Calu3 (cell line): ENCODE data around the gene NME3. TPM values are rescaled to one million over a fixed set of nuclear protein-coding genes. Genes with fewer than 3 reads are reported as not detected.
A peak's percentile ranks its signal among the peaks of the same experiment; 100 is the strongest.

Source experiments
- BruUV-seq: library from RNA; stranded (reverse); fragments of 400-500 nt; replicated peaks from 2 replicates; lab custom pipeline; 2021; lab: Mats Ljungman, UMichigan
- CTCF ChIA-PET: fragments of 300-600 bp; sonication (Branson Sonifier 250); formaldehyde crosslinking; loops from one replicate; lab custom pipeline; 2022; ENCODE audit warnings: antibody characterized with exemption; lab: Charles Lee
- DNase-seq: peaks from one replicate; pipeline ENCODE4 v3.0.0; 2022
- H3K27ac Mint-ChIP-seq: one replicate; pipeline ENCODE4 v1.8.0; 2022; ENCODE audit warnings: mixed read lengths; ENCODE audit not compliant: unreplicated experiment
- H3K27me3 Mint-ChIP-seq: one replicate; pipeline ENCODE4 v1.8.0; 2022; ENCODE audit warnings: mixed read lengths; ENCODE audit not compliant: unreplicated experiment
- H3K36me3 Mint-ChIP-seq: one replicate; pipeline ENCODE4 v1.8.0; 2022; ENCODE audit warnings: mild to moderate bottlenecking, moderate library complexity, mixed read lengths; ENCODE audit not compliant: insufficient read depth, unreplicated experiment
- H3K4me1 Mint-ChIP-seq: one replicate; pipeline ENCODE4 v1.8.0; 2022; ENCODE audit warnings: mild to moderate bottlenecking, low read depth, mixed read lengths; ENCODE audit not compliant: unreplicated experiment
- H3K4me3 Mint-ChIP-seq: one replicate; pipeline ENCODE4 v1.8.0; 2022; ENCODE audit warnings: mild to moderate bottlenecking, low read depth, moderate library complexity, mixed read lengths; ENCODE audit not compliant: unreplicated experiment
- H3K9me3 Mint-ChIP-seq: one replicate; pipeline ENCODE4 v1.8.0; 2022; ENCODE audit warnings: low read depth, mixed read lengths; ENCODE audit not compliant: unreplicated experiment
- intact Hi-C: fragments of 100-400 bp; cut with micrococcal nuclease; formaldehyde crosslinking; loops from one replicate; pipeline ENCODE4 v1.10.0; 2022; ENCODE audit not compliant: unreplicated experiment
- microRNA-seq: library from miRNA; unstranded; fragments of <30 nt; microRNA quantifications from one replicate; pipeline ENCODE4 v1.2.0, GENCODE V29; 2022
- total RNA-seq: library from RNA; stranded (reverse); gene quantifications from 2 replicates; pipeline ENCODE4 v1.2.3, GENCODE V29; 2022
- TF ChIP-seq, protein P1 (sequence below): fragments of 200-600 bp; IDR thresholded peaks from one replicate; pipeline ENCODE4 v1.8.0; 2022; ENCODE audit warnings: antibody characterized with exemption; ENCODE audit not compliant: unreplicated experiment

Gene NME3
- total RNA-seq, 1 experiment from 2014 or later = 64.3 TPM

DNA sequence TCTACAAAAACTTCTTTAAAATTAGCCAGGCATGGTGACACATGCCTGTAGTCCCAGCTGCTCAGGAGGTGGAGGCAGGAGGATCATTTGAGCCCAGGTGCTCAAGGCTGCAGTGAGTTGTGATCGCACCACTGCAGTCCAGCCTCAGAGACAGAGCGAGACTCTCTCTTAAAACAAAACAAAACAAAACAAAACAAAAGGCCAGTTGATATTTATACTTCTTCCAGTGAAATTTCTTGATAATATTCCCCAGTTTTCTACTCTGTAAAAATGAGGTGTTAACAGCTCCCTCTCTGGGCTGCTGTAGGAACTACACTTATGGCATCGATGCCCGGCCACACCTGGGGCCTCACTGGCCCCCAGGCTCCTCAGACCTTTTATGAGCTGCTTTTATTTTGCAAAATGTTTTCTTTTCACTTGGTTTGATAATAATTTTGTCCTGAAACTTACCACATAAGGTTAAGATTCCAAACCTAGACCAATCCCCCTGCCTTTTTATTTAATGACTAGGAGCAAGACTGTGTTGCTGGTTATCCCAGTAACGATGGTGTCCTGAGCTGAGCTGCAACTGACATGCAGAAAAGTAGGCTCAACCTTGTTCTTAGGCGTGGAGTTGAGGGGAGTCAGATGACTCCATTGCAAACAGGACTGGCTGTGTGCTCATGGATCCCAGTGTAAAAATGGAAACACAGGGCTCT lies 47.7 kb downstream of the NME3 start:
- Mint-ChIP-seq H3K9me3 (no peaks in the 10 kb centered on the region), H3K27me3 (no peaks in the 10 kb centered on the region), H3K4me1 (peaks cover 39% of the 10 kb centered on the region), H3K27ac (peak overlapping the region; percentile 74), H3K36me3 (peaks cover 37% of the 10 kb centered on the region), H3K4me3 (no peak overlapping the region)
- TF ChIP-seq, protein P1, sequence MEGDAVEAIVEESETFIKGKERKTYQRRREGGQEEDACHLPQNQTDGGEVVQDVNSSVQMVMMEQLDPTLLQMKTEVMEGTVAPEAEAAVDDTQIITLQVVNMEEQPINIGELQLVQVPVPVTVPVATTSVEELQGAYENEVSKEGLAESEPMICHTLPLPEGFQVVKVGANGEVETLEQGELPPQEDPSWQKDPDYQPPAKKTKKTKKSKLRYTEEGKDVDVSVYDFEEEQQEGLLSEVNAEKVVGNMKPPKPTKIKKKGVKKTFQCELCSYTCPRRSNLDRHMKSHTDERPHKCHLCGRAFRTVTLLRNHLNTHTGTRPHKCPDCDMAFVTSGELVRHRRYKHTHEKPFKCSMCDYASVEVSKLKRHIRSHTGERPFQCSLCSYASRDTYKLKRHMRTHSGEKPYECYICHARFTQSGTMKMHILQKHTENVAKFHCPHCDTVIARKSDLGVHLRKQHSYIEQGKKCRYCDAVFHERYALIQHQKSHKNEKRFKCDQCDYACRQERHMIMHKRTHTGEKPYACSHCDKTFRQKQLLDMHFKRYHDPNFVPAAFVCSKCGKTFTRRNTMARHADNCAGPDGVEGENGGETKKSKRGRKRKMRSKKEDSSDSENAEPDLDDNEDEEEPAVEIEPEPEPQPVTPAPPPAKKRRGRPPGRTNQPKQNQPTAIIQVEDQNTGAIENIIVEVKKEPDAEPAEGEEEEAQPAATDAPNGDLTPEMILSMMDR = peak; percentile 90
- no TSS peak for BruUV-seq
- CTCF ChIA-PET = interaction anchor here (0.6 to 1.3 kb wide), 6 partner anchors 20 to 79 kb away, joined by 3 to 5 read pairs (median 4); partner anchors contain the start of genes NUBP2 and SPSB3
- peak; percentile 74 for DNase-seq
- intact Hi-C loops = no loop called here

DNA sequence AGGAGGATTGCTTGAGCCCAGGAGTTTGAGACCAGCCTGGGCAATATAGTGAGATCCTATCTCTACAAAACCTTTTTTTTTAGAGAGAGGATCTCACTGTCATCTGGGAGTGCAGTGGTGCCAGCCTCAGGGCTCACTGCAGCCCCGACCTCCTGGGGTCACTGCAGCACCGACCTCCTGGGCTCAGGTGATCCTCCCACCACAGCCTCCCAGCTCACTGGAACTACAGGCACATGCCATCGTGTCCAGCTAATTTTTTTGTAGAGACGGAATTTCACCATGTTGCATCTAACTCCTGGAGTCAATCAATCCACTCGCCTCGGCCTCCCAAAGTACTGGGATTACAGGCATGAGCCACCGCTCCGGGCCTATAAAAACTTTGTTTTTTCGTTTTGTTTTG lies 50.0 kb downstream of the NME3 start:
- intact Hi-C loops = no loop called here
- Mint-ChIP-seq H3K27me3 (no peaks in the 10 kb centered on the region), H3K27ac (peak overlapping the region; percentile 76), H3K9me3 (no peaks in the 10 kb centered on the region), H3K36me3 (peaks cover 37% of the 10 kb centered on the region), H3K4me1 (peaks cover 46% of the 10 kb centered on the region), H3K4me3 (no peak overlapping the region)
- no TSS peak for BruUV-seq
- CTCF ChIA-PET = no interaction called here
- no peak for DNase-seq
- TF ChIP-seq, protein P1 = no peak

Small RNA genes within 50 kb of the gene (microRNA-seq; reads per million reads assigned to microRNA genes)
- gene MIR3177 = 8.8 reads per million, percentile 29 among the genes with 10 or more reads in this experiment

Other genes starting within 250 kb of the NME3 start
- not detected in 2 replicates for gene TMEM204, start 237.9 kb downstream of the NME3 start, total RNA-seq
- 29.2 and 29.8 TPM in 2 replicates for gene IFT140, start 159.5 kb downstream of the NME3 start, total RNA-seq
- 29.7 and 33.1 TPM in 2 replicates for gene CRAMP1, start 159.2 kb downstream of the NME3 start, total RNA-seq
- 167 and 185 TPM in 2 replicates for gene JPT2, start 93.3 kb downstream of the NME3 start, total RNA-seq
- gene MAPK8IP3, start 65.3 kb downstream of the NME3 start, total RNA-seq = 104 and 110 TPM in 2 replicates
- gene EME2, start 1.3 kb upstream of the NME3 start, total RNA-seq = 30.8 and 42.2 TPM in 2 replicates
- 128 and 135 TPM in 2 replicates for gene MRPS34, start 1.6 kb upstream of the NME3 start, total RNA-seq
- gene SPSB3, start 11.0 kb upstream of the NME3 start, total RNA-seq = 44.3 and 45.2 TPM in 2 replicates
- gene NUBP2, start 11.4 kb upstream of the NME3 start, total RNA-seq = 91.8 and 98.1 TPM in 2 replicates
- gene IGFALS, start 22.2 kb upstream of the NME3 start, total RNA-seq = not detected in 2 replicates
- gene HAGH, start 55.3 kb upstream of the NME3 start, total RNA-seq = 48.0 and 48.2 TPM in 2 replicates
- gene FAHD1, start 55.7 kb upstream of the NME3 start, total RNA-seq = 33.1 and 43.3 TPM in 2 replicates
- gene MEIOB, start 100.6 kb upstream of the NME3 start, total RNA-seq = not detected in 2 replicates
- gene HS3ST6, start 146.9 kb upstream of the NME3 start, total RNA-seq = 0.29 TPM in 1 of 2 replicates, not detected in the other
- gene MSRB1, start 171.7 kb upstream of the NME3 start, total RNA-seq = 20.3 and 27.1 TPM in 2 replicates
- gene RPL3L, start 183.1 kb upstream of the NME3 start, total RNA-seq = not detected in 2 replicates
- 148 and 153 TPM in 2 replicates for gene NDUFB10, start 188.0 kb upstream of the NME3 start, total RNA-seq
- gene RPS2, start 193.3 kb upstream of the NME3 start, total RNA-seq = 2,674 and 2,950 TPM in 2 replicates
- gene RNF151, start 195.3 kb upstream of the NME3 start, total RNA-seq = not detected in 2 replicates
- 62.0 and 71.1 TPM in 2 replicates for gene TBL3, start 200.5 kb upstream of the NME3 start, total RNA-seq
- gene NOXO1, start 209.9 kb upstream of the NME3 start, total RNA-seq = 10.1 and 11.8 TPM in 2 replicates
- 40.8 and 43.5 TPM in 2 replicates for gene GFER, start 212.7 kb upstream of the NME3 start, total RNA-seq
- gene SYNGR3, start 218.4 kb upstream of the NME3 start, total RNA-seq = 3.6 and 3.8 TPM in 2 replicates
- 72.4 and 73.1 TPM in 2 replicates for gene ZNF598, start 238.3 kb upstream of the NME3 start, total RNA-seq
- 1.5 and 4.2 TPM in 2 replicates for gene NPW, start 248.2 kb upstream of the NME3 start, total RNA-seq